Parathyroid adenoma (tissue), 2 donors: Measurements from ENCODE around the gene EDEM2.

Experiments
- H2AFZ ChIP-seq: fragments of 300-600 bp; sonication (generic); one replicate; pipeline ENCODE4 v1.7.0; 2017; ENCODE audit warnings: antibody characterized with exemption, mild to moderate bottlenecking
- H3K27ac ChIP-seq: fragments of 300-600 bp; sonication (generic); one replicate; pipeline ENCODE4 v1.7.0; 2017
- H3K27me3 ChIP-seq: fragments of 300-600 bp; sonication (generic); one replicate; pipeline ENCODE4 v1.7.0; 2017; ENCODE audit warnings: low read length; ENCODE audit not compliant: control insufficient read depth, insufficient read depth
- H3K36me3 ChIP-seq: fragments of 300-600 bp; sonication (generic); one replicate; pipeline ENCODE4 v1.7.0; 2017; ENCODE audit warnings: low read length; ENCODE audit not compliant: control insufficient read depth, insufficient read depth
- H3K4me1 ChIP-seq: fragments of 300-600 bp; sonication (generic); one replicate; pipeline ENCODE4 v1.7.0; 2017; ENCODE audit warnings: control low read depth
- H3K4me2 ChIP-seq: fragments of 300-600 bp; sonication (generic); one replicate; pipeline ENCODE4 v1.7.0; 2017; ENCODE audit warnings: low read length
- H3K4me3 ChIP-seq: fragments of 300-600 bp; sonication (generic); one replicate; pipeline ENCODE4 v1.7.0; 2017; ENCODE audit warnings: low read depth, low read length
- H3K79me2 ChIP-seq: fragments of 300-600 bp; sonication (generic); one replicate; pipeline ENCODE4 v1.7.0; 2017; ENCODE audit warnings: control low read depth
- H3K9ac ChIP-seq: fragments of 300-600 bp; sonication (generic); one replicate; pipeline ENCODE4 v1.7.0; 2017; ENCODE audit warnings: mild to moderate bottlenecking
- H3K9me3 ChIP-seq: fragments of 300-600 bp; sonication (generic); one replicate; pipeline ENCODE4 v1.7.0; 2017; ENCODE audit warnings: low read length; ENCODE audit not compliant: control insufficient read depth
- TF ChIP-seq, protein P1 (sequence below): fragments of 300-600 bp; sonication (generic); IDR thresholded peaks from one replicate; pipeline ENCODE4 v1.7.0; 2017; ENCODE audit warnings: antibody characterized with exemption, mild to moderate bottlenecking
- donor health status: primary hyperparathyroidism.

EDEM2 gene

DNA sequence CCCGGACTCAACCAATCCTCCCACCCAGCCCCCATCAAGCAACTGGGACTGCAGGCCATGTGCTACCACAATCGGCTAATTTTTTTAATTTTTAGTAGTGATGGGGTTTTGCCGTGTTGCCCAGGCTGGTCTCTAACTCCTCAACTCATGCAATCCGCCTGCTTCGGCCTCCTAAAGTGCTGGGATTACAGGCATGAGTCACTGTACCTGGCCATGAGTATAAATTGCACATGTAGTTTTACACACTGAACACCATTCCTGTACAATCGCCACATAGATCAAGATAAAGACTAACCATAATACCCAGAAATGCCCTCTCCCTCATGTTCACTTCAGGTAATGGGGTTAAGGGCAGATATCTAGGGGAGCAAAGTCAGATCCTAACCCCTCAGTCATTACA is 80.9 kb downstream of the EDEM2 start:
- no peaks in the 10 kb centered on the region for H3K9me3 ChIP-seq
- no peak overlapping the region for H3K9ac ChIP-seq
- peaks cover 3% of the 10 kb centered on the region for H3K79me2 ChIP-seq
- H3K4me2 ChIP-seq = no peak overlapping the region
- H2AFZ ChIP-seq = no peak overlapping the region
- no peaks in the 10 kb centered on the region for H3K4me1 ChIP-seq
- no peak overlapping the region for H3K27ac ChIP-seq
- TF ChIP-seq, protein P1, sequence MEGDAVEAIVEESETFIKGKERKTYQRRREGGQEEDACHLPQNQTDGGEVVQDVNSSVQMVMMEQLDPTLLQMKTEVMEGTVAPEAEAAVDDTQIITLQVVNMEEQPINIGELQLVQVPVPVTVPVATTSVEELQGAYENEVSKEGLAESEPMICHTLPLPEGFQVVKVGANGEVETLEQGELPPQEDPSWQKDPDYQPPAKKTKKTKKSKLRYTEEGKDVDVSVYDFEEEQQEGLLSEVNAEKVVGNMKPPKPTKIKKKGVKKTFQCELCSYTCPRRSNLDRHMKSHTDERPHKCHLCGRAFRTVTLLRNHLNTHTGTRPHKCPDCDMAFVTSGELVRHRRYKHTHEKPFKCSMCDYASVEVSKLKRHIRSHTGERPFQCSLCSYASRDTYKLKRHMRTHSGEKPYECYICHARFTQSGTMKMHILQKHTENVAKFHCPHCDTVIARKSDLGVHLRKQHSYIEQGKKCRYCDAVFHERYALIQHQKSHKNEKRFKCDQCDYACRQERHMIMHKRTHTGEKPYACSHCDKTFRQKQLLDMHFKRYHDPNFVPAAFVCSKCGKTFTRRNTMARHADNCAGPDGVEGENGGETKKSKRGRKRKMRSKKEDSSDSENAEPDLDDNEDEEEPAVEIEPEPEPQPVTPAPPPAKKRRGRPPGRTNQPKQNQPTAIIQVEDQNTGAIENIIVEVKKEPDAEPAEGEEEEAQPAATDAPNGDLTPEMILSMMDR = no peak
- H3K36me3 ChIP-seq = no peaks in the 10 kb centered on the region
- no peak overlapping the region for H3K4me3 ChIP-seq
- no peaks in the 10 kb centered on the region for H3K27me3 ChIP-seq
